Left lobe of liver (tissue), 2 donors: ENCODE data around the gene DZIP1L. TPM values are rescaled to one million over a fixed set of nuclear protein-coding genes. Genes with fewer than 3 reads are reported as not detected.
A peak's percentile ranks its signal among the peaks of the same experiment; 100 is the strongest.
"Not testable (repeated sequence)": the region's sequence is repeated elsewhere in the genome, so short reads cannot be mapped to it uniquely, and the experiment has no call there.

Experiments used
- ATAC-seq: fragments of 200-7000 bp; cut with Tn5 transposase; one replicate; pipeline ENCODE4 v1.9.1; 2020; ENCODE audit warnings: mild to moderate bottlenecking, moderate library complexity
- DNase-seq: peaks from one replicate; pipeline ENCODE4 v3.0.0-alpha.2; 2020; ENCODE audit warnings: low spot score
- total RNA-seq: library from RNA; stranded (reverse); gene quantifications from one replicate; pipeline ENCODE4 v1.2.1, GENCODE V29; 2021
- donor health status: DM: no; HTN: no; CAD: no; lungs with moderate emphysema.
- donor health status: DM: no; HTN: yes; CAD: no.

Gene DZIP1L, protein sequence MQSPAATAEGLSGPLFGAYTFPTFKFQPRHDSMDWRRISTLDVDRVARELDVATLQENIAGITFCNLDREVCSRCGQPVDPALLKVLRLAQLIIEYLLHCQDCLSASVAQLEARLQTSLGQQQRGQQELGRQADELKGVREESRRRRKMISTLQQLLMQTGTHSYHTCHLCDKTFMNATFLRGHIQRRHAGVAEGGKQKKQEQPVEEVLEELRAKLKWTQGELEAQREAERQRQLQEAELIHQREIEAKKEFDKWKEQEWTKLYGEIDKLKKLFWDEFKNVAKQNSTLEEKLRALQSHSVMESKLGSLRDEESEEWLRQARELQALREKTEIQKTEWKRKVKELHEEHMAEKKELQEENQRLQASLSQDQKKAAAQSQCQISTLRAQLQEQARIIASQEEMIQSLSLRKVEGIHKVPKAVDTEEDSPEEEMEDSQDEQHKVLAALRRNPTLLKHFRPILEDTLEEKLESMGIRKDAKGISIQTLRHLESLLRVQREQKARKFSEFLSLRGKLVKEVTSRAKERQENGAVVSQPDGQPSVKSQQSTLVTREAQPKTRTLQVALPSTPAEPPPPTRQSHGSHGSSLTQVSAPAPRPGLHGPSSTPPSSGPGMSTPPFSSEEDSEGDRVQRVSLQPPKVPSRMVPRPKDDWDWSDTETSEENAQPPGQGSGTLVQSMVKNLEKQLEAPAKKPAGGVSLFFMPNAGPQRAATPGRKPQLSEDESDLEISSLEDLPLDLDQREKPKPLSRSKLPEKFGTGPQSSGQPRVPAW
- 1.6 TPM for total RNA-seq

DNA sequence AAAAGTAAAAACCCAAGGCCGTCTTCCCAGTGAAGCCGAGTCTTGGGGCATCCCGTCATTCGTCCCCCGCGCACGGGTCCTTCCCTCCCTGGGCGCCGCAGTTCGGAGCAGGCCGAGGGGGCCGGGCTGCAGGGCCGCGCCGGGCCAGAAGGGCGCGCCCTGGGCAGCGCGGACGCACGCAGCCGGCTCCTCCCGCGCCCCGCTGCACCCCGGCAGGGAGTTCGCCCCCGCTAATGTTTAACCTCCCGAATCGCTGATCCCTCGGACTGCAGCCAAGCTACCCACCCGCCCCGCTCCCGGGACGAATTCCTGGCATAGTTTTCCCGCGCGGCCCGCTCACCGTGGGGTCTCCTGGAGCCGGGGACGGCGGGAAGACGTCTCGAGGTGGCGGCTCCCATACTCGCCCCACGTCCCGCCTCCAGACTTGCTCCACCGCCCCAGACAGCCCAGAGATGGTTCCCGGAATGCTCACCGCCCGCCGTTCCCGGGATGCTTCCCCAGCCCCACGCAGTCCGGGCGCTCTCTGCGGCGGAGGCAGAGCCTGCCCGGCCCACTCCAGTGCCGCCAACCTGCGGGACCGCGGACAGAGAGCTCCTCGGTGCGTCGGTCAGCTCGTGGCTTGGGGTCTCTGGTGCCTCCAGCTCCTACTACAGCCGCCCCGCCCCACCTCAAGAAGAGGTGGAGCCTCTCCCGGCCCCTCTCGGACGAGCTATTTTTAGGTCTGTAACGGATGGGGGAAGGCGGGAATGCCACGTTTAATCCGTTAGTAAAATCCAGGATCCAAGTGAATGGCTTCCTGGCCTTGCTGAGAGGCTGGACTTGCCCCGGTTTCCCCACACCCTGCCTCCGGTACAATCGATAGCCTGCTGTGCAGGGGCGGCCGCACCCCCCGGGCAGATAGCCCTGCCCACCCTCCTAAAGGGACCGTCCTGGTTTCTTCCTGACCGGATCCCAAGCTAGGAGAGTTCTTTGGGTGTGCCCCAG is at the start of gene DZIP1L:
Gene DZIP1L, minus strand, starts transcription at position 621 of the 984 bp plus-strand sequence. CDS start 11,637 bp downstream, outside the sequence.
- peak; percentile 89 for ATAC-seq
- peak; percentile 48 for DNase-seq

DNA sequence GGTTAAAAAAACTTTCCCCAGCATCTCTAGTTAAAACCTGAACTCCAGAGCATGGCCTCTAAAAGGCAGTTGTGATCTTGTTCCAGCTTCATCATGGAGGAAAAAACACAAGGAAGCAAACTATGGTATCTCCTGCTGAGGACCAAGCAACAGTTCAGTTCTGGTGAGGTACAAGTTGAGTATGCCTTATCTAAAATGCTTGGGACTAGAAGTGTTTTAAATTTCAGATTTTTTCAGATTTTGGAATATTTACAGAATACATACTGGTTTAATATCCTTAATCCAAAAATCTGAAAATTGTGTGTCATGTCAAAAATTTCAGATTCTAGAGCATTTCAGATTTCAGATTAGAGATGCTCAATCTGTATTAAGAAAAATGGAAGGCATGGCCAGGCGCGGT is 49.7 kb upstream of the DZIP1L start:
- no peak for DNase-seq
- ATAC-seq: no peak

DNA sequence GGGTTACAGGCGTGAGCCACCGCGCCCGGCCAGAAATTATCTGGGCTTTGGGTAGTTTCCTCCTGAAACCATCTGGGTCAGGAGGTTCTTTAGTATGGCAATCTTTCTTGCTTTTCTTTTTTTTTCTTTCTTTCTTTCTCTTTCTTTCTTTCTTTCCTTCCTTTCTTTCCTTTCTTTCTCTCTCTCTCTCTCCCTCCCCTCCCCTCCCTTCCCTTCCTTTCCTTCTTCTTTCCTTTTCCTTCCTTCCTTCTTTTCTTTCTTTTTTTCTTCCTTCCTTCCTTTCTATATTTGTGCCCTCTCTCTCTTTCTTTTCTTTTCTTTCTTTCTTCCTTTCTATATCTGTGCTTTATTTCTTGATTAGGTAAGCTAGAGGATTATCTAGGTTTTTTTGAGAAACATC is 42.3 kb upstream of the DZIP1L start:
- DNase-seq (no peak), ATAC-seq (no peak)

DNA sequence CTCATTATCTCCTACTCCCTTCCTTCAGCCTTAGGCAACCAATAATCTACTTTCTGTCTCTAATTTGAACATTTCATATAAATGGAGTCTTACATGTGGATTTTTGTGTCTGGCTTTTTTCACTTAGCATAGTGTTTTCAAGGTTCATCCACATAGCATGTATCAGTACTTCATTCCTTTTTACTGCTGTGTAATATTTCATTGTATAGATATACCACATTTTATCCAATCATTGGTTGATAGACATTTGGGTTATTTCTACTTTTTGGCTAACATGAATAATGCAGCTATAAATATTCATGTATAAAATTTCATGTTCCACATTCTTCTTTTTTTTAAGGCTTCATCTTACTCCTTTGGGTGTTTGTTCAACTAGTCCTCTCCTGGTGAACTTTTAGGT is 39.1 kb upstream of the DZIP1L start:
- ATAC-seq (no peak), DNase-seq (no peak)

DNA sequence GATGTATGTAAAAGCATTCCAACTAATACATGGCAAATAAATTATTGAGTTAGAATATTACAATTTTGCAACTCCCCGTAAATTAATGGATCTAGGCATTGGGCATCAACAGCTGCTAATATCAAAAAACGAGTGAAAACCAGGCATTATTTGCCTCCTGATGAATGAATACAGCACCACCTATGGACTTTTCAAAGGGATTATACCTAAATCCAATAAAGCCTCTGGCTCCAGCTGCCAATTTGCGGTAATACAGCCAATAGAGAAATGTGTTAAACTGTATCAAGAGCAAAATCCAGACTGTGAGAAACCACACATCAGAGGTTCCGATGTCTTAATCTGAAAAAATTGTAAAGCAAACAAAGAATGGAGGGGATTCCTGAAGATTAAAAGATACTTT is 33.1 kb upstream of the DZIP1L start:
- ATAC-seq: no peak
- DNase-seq: no peak

DNA sequence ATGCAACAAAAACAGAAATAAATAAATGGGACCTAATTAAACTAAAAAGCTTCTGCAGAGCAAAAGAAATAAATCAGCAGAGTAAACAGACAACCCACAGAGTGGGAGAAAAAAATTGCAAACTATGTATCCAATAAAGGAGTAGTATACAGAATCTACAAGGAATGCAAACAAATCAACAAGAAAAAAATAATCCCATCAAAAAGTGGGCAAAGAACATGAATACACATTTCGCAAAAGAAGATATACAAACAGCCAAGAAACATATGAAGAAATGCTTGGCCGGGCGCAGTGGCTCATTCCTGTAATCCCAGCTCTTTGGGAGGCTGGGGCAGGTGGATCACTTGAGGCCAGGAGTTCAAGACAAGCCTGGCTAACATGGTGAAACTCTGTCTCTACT is 26.8 kb upstream of the DZIP1L start:
- not testable (repeated sequence) for ATAC-seq, DNase-seq

DNA sequence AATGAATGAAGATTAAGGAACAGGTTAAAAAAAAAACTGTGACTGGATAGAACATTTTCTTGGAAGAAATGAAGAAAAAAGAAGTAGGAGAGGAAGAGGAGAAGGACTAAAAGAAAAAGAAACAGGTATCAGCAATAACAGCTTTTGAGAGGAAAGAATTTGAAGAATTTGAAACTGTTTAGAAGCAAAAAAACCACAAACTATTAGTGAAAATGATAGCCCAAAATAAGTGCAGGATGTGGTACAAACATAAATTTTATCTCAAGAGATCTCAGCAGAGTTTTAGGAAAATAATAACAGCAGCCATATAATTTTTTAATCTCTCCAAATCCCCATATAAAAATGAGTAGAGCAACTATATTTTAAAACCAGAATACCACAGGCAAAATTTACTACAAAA is 25.5 kb upstream of the DZIP1L start:
- DNase-seq: no peak
- ATAC-seq: no peak

DNA sequence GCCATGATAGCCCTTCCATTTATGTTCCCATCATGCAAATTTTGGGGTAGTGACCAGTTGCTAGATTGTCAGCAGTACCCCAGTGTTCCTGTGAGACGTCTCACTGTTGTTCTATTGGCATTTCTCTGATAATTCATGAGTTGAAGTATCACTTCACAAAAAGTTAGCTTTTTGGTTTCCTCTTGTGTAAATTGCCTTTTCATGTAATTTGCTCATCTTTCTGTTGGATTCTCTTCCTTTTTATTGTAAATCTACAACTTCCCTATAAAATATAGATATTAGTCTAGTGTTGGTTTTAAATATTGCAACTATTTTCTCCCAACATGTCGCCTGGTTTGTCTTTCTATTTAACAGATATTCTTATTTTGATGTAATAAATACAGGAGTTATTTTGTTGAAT is 24.3 kb upstream of the DZIP1L start:
- DNase-seq (no peak), ATAC-seq (no peak)

DNA sequence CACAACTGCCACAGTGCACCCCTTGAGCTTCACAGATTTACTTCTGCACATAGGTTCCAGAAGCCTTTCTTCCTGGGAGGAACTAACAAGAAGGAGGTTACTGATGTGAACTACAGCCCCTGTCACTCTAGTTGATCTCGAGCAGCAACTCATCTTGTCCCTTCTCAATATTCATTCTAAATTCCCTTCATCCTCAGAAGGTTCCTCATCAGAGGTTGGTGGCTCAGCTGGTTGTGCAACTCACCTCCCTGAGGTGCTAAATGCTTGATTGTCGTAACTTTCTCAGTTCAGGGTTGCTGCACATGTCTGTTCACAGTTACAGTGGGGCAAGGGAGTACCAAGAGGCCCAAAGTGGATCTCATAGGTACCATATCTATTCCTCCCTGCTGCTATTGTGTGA is 22.5 kb upstream of the DZIP1L start:
- ATAC-seq (no peak), DNase-seq (no peak)

DNA sequence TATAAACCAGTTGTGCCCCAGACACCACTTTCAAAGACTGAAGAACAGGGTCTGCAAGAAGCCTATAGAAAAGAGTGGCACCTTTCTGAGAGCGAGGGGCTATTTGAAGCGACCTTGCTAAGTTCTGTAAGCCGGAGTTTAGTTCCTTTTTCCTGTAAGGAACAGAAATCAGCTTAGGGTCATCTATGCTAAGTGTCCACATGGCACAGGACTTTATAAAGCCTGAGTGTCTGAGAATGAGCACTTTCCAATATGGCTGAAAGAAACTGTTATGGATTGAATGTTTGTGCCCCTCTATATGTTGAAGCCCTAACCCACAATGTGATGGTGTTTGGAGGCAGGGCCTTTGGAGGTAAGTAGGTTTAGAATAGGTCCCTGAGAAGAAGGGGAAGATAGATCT is 20.8 kb upstream of the DZIP1L start:
- no peak for DNase-seq
- no peak for ATAC-seq

DNA sequence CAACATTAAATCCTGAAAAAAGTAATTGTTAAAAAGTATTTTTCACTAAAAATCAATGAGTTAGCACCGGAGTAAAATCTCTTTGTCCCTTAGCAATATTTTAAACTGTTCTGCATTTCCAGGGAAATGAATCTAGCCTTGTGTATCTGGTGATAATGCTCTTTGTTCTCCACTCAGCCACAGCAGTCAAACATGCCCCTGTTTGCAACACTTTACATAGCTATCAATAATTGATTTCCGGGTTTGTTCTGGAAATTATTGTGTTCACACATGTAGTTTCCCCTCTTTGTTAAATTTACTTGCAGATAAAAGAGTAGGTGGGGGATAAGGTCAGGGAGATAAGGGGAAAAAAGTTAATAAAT is 20.4 kb upstream of the DZIP1L start:
- no peak for ATAC-seq

DNA sequence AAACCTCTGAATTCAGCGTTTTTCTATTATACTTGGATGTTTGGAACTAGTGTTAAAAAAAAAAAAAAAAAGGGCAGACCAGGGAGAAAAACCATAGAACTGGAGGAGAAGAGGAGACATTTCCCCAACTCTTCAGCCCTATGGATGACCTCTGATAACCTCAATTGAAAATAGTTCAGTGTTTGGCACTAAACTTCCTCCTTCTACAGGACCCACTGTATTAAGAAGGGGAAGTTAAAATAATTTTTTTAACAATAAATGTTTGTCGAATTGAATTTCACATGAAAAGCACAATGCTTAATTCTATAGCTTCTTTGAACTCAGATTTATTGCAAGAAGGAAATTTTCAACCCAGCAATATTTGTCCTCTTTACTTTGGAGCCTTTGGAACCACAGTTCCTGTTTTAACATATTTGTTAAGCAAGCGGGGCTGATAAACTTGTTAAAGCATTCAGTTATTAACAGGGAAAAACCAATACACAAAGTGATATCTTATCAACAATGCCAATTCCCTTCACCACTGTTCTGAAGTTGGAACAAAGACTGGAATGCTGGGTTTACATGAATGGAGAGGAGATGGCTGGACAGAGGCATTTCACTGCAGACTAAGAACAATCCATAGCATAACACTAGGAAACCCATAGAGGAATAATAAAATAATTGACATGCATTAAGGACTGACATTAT is 19.9 kb upstream of the DZIP1L start:
- no peak for DNase-seq
- no peak for ATAC-seq

More for the DNA sequence above, 20.4 kb upstream of the DZIP1L start:
- DNase-seq: no peak

DNA sequence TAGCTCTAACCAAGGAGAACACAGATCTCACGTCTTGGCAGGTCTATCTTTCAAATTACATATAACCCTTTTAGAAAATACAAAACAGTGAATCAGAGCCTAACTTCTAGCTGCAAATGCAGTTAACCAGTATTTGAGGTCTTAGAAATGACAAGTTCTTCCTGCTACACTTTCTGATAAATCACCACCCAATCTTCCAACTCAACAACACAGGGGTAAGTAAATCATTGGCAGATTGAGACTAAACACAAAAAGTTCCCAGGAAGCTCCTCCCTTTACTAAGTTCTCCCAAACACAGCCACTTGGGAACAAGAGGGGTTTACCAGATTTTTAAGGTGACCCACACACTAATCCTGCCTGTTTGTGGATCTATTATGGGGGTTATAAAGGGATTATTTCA is 16.8 kb upstream of the DZIP1L start, which contains the start of gene A4GNT:
Gene A4GNT, minus strand, starts transcription at position 152 of the 400 bp plus-strand sequence. CDS start 1,134 bp downstream, outside the sequence.
- DNase-seq (no peak), ATAC-seq (no peak)

DNA sequence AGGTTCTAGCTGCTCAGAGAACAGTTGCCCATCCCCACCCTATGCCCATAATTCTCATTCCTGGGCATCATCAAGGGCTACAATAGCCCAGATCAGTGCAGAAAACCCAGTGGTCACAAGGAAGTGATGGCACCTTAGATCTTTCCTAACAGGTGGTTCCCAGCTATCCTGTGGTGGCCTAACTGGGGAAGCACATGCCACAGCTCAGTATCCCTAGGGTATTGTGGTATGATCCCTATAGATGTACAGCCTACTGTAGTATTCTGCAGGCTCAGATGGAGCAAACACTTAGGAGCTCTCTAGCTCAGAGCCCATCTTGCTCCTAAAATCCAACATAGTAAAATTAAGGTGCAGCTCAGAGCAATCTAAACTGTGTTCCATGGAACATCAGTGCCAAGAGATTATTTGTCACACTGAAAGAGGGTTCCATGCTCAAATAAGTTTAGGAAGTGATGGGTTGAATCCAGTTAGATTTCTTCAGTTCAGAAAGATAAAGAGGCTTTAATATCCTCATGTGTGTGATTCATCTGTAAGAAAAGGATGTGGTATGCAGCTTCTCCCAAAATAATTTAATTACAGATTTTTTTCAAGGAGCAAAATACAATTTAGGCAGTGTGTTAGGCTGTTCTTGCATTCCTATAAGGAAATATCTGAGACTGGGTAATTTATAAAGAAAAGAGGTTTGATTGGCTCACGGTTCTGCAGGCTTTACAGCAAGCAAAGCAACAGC is 12.4 kb upstream of the DZIP1L start:
- no peak for DNase-seq
- ATAC-seq: no peak

DNA sequence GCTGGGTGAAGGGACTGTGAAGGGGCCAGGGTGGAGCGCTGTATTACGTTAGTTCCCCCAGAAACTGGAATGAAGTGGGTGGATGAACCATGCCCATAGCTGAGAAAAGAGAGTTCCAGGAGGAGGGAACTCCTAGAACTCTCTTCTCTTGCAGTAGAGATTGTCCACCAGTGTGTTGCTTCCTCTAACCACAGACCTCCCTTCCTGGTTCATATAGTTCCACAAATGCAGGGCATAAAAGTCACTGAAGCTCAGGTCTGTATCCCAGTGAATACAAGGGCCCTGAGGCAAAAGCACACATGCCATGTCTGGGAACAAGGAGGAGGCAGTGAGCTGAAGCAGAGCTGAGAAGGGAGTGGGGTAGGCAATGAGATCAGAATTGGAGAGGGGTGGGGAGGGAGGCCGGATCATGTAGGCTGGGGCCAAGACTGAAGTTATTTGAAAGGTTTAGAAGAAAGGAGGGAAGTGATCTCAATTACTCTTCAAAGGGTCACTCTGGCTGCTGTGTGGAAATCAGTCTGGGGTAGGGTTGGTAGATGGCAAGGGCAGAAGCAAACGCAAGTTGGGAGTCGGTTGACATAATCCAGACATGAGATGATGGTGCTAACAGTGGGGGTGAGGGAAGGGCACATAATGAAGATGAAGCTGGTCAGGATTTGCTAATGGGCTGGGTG is 10.3 kb upstream of the DZIP1L start:
- no peak for DNase-seq
- peak; percentile 49 for ATAC-seq

DNA sequence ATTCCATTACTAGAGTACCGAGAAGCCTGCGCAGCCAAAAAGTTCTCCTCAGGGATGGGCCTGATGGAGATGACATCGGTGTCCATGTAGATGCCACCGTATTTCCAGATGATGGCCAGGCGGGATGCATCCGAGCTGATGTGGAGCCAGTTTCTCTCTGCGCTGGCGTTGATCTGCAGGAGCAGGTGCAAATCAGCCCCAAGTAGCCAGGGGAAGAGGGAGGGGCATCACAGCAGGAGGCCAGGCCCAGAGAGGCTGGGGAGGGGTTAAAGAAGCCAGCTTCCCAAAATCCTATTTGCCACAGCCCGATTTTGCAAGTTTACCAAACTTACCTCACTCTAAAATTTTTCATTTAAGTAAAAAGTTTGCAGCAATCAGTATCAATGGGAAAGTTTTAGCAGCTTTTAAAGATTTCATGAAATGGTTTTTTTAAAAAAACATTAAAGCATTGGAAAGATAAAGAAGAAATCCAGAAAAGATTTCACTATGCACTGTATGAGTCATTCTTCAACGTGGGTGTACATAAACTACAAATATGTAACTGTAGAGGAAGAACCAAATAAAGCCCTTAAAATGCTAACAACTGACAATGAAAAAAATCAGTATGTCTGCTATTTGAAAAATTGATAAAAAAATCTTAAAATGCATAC is 9.4 kb upstream of the DZIP1L start:
- ATAC-seq: no peak
- no peak for DNase-seq

DNA sequence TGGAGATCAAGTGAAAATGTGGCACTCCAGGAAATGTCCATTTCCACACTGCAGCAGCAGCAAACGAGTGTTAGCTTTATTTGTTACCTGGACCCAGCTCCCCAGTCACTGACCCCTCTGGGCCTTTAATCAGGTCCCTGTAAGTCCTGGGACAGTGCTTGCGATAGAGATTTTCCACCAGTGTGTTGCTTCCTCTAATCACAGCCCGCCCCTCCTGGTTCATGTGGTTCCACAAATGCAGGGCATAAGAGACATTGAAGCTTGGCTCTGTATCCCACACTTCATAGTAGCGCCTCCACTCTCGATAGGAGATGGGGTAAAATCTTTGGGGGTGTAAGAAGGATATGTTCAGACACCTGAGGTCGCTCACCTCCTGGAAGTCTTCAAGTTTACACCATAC is 8.8 kb upstream of the DZIP1L start:
- peak; percentile 21 for ATAC-seq

DNA sequence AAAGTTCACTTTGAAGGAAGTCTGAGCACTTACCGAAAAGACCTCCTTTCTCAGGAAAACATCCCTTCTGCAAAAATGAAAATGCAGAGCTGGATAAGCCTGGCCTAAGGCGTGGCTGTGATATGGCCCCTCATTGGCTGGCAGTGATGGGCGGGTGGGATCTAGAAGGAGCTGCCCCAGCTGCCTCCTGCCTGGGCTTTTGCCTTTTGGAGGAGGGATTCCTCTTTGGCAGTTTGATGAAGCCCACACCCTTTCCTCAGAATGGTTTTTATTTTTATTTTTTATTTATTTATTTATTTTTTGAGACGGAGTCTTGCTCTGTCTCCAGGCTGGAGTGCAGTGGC is 4.0 kb upstream of the DZIP1L start:
- DNase-seq: no peak
- no peak for ATAC-seq

More for the DNA sequence above, 8.8 kb upstream of the DZIP1L start:
- no peak for DNase-seq
